Spleen (tissue), 7 donors: ENCODE measurements around the gene HOXA7.

ENCODE experiments used
- POLR2A ChIP-seq, 3 donors: fragments of 450-650 bp; IDR thresholded peaks; one replicate each; pipeline ENCODE4 v1.5.1; 2017; ENCODE audit warnings: antibody characterized with exemption in 3 of 3, mild to moderate bottlenecking in 1 of 3
- TF ChIP-seq, protein P1 (sequence below), 11 experiments: fragments of 200-600 bp in 7 of 11; fragments of 450-650 bp in 4 of 11; sonication (generic) in 4 of 11; IDR thresholded peaks in 8 of 11; conservative IDR thresholded peaks in 3 of 11; 1 replicate in 7 of 11; 2 replicates in 4 of 11; pipeline versions ENCODE4 v1.4.0 to v1.8.0; 2016 to 2021; ENCODE audit warnings: antibody characterized with exemption in 11 of 11, inconsistent platforms in 4 of 11, mild to moderate bottlenecking in 1 of 11
- donor health status: DM: no; HTN: no; CAD: no; lungs with moderate emphysema.
- donor health status: DM: no; HTN: no; CAD: no.
- donor health status: DM: no; HTN: no; CAD: no.

DNA sequence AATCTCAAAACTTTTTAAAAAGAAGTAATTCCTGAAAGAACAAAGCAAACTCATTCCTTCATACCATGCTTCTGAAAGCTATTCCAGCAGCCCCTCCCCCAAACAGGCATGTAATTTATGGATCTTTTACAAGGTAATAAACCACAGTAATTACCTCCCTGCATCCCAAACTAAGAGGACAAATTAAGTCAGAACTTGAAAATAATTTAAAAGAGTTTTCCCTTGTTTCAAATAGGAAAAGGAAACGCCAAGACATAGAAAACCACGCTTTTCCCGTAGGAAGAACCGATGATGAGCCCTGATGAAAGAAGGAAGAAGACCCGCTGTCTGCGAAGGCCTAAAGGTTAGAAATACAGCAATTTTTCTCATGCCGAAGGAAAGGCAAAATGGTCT is 34.8 kb downstream of the HOXA7 start:
- TF ChIP-seq, protein P1, sequence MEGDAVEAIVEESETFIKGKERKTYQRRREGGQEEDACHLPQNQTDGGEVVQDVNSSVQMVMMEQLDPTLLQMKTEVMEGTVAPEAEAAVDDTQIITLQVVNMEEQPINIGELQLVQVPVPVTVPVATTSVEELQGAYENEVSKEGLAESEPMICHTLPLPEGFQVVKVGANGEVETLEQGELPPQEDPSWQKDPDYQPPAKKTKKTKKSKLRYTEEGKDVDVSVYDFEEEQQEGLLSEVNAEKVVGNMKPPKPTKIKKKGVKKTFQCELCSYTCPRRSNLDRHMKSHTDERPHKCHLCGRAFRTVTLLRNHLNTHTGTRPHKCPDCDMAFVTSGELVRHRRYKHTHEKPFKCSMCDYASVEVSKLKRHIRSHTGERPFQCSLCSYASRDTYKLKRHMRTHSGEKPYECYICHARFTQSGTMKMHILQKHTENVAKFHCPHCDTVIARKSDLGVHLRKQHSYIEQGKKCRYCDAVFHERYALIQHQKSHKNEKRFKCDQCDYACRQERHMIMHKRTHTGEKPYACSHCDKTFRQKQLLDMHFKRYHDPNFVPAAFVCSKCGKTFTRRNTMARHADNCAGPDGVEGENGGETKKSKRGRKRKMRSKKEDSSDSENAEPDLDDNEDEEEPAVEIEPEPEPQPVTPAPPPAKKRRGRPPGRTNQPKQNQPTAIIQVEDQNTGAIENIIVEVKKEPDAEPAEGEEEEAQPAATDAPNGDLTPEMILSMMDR (IDR thresholded peaks at IDR 0.05 in 8 of 11, conservative IDR thresholded peaks at IDR 0.05 in 3 of 11) = no peak
- TF ChIP-seq POLR2A (IDR thresholded peaks at IDR 0.05) = no peak
